HG03025 (cell line): ENCODE measurements around the gene AACS.
"Not testable (repeated sequence)": the region's sequence is repeated elsewhere in the genome, so short reads cannot be mapped to it uniquely, and the experiment has no call there.

ENCODE experiments used
- ATAC-seq: cut with Tn5 transposase; IDR thresholded peaks from one replicate; pipeline ENCODE4 v1.9.1; 2021; ENCODE audit warnings: mild to moderate bottlenecking, moderate library complexity; ENCODE audit not compliant: unreplicated experiment, low FRiP score

The AACS gene

GRCh38 chr12:125065021-125065918 is at the start of gene AACS:
TSS of gene AACS (plus strand) at chr12:125065435. CDS start at chr12:125065585, 150 bp downstream.
- ATAC-seq = peak; percentile 78

GRCh38 chr12:125015680-125016310 is 49.4 kb upstream of the AACS start:
- ATAC-seq = no peak

- ATAC-seq = no peak
These were observed 47.4 kb upstream of the AACS start for GRCh38 chr12:125017801-125018200.

GRCh38 chr12:125018356-125018755 is 46.9 kb upstream of the AACS start:
- no peak for ATAC-seq

- no peak for ATAC-seq
These were observed 44.1 kb upstream of the AACS start for GRCh38 chr12:125021096-125021495.

- no peak for ATAC-seq
These were observed 43.5 kb upstream of the AACS start for GRCh38 chr12:125021771-125022170.

GRCh38 chr12:125023065-125023464 is 42.2 kb upstream of the AACS start:
- ATAC-seq = no peak

GRCh38 chr12:125024949-125025563 is 40.2 kb upstream of the AACS start:
- ATAC-seq = no peak

GRCh38 chr12:125025606-125026235 is 39.5 kb upstream of the AACS start:
- ATAC-seq = no peak

GRCh38 chr12:125028106-125028505 is 37.1 kb upstream of the AACS start:
- ATAC-seq = no peak

- no peak for ATAC-seq
These were observed 35.4 kb upstream of the AACS start for GRCh38 chr12:125029761-125030358.

- not testable (repeated sequence) for ATAC-seq
These were observed 33.8 kb upstream of the AACS start for GRCh38 chr12:125031471-125031870.

GRCh38 chr12:125032466-125033152 is 32.6 kb upstream of the AACS start:
- ATAC-seq = no peak

GRCh38 chr12:125033288-125033687 is 31.9 kb upstream of the AACS start:
- ATAC-seq = no peak

- ATAC-seq = no peak
These were observed 26.1 kb upstream of the AACS start for GRCh38 chr12:125038976-125039625.

- ATAC-seq = no peak
These were observed 16.2 kb upstream of the AACS start for GRCh38 chr12:125049093-125049458.

- ATAC-seq = no peak
These were observed 14.8 kb upstream of the AACS start for GRCh38 chr12:125050446-125050845.

- ATAC-seq = no peak
These were observed 14.4 kb upstream of the AACS start for GRCh38 chr12:125050868-125051267.

GRCh38 chr12:125053821-125054220 is 11.4 kb upstream of the AACS start:
- no peak for ATAC-seq

- no peak for ATAC-seq
These were observed 9.6 kb upstream of the AACS start for GRCh38 chr12:125055591-125055990.
